ENCODE results near the gene MYO3B. TPM values are rescaled to one million over a fixed set of nuclear protein-coding genes. Genes with fewer than 3 reads are reported as not detected.

MYO3B gene
- total RNA-seq, 4 donors from 2014 or later: 0.09 to 9.1 TPM; not detected in 2

DNA sequence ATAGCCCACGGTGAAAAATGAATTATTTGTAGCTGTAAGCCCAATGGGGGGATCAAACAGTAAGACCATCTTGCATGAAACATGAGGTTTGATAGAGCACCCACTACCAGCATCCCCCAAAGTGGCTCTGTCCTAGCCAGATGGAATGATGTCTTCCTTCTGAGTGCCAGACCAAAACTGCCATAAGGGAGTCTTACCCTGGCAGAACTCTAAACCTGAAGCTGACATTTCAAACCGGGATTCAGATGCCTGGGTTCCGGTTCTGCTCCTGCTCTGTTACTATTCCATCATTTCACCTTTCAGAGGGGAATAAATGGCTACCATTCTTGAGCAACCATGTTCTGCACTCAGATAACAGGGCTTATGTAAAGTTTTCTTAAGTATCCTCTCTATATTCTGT, 67.4 kb downstream of the MYO3B start:
- intact Hi-C loops (cut with DNase I; ENCODE audit: low total_unique reads): no loop called here
- H3K4me1 ChIP-seq: no peaks in the 10 kb centered on the region
- H3K27ac ChIP-seq: no peak overlapping the region
- DNase-seq: no peak
- no peak overlapping the region for H3K4me3 ChIP-seq
- TF ChIP-seq, protein P1, sequence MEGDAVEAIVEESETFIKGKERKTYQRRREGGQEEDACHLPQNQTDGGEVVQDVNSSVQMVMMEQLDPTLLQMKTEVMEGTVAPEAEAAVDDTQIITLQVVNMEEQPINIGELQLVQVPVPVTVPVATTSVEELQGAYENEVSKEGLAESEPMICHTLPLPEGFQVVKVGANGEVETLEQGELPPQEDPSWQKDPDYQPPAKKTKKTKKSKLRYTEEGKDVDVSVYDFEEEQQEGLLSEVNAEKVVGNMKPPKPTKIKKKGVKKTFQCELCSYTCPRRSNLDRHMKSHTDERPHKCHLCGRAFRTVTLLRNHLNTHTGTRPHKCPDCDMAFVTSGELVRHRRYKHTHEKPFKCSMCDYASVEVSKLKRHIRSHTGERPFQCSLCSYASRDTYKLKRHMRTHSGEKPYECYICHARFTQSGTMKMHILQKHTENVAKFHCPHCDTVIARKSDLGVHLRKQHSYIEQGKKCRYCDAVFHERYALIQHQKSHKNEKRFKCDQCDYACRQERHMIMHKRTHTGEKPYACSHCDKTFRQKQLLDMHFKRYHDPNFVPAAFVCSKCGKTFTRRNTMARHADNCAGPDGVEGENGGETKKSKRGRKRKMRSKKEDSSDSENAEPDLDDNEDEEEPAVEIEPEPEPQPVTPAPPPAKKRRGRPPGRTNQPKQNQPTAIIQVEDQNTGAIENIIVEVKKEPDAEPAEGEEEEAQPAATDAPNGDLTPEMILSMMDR (IDR thresholded peaks at IDR 0.05): no peak
- no peak for TF ChIP-seq POLR2A (IDR thresholded peaks at IDR 0.05)
- H3K36me3 ChIP-seq: no peaks in the 10 kb centered on the region
- H3K27me3 ChIP-seq: no peaks in the 10 kb centered on the region
- no peaks in the 10 kb centered on the region for H3K9me3 ChIP-seq

DNA sequence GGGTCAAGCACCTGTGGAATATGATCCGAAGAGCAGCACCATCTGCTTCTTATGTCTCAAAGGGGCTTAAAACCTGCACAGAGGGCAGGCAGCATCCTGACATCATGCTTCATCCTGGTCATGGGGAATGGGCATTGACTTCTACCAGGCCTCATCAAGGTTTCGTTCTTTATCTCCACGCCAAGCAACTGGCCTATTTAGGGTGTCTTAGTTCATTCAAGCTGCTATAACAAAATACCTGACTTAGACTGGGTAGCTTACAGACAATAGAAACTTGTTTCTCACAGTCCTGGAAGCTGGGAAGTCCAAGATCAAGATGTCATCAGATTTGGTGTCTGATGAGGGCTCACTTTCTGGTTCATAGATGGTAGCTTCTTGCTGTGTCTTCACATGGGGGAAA, 69.4 kb downstream of the MYO3B start:
- Histone ChIP-seq H3K27me3 (no peaks in the 10 kb centered on the region), H3K9me3 (no peaks in the 10 kb centered on the region), H3K36me3 (no peaks in the 10 kb centered on the region), H3K4me1 (no peaks in the 10 kb centered on the region), H3K27ac (no peak overlapping the region), H3K4me3 (no peak overlapping the region)
- intact Hi-C loops (cut with DNase I; ENCODE audit: low total_unique reads): no loop called here
- no peak for DNase-seq
- TF ChIP-seq POLR2A (IDR thresholded peaks at IDR 0.05): no peak
- TF ChIP-seq, protein P1 (IDR thresholded peaks at IDR 0.05): no peak

DNA sequence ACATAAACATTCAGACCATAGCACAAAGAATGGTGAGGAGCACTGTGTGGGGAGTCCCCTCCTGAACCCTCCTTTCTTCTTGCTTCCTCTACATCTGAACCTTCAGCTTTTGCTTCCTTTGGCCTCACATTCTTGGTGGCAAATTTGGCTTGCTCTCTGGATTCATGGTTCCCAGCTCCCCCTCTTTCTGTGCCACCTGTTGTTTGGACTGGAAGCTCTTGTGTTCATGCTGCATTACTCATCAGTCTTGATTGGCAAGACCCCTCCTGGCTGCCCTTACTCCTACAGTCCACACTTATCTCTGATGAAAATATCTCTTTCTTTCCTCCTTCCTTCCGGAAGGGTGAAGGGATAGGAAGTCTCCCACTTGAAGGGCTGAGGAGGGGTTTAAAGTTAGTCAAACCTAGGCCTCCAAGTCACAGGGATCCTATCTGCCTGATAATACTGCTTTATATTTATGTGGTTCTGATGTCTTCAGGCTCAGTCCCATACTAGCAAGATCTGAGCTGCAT, 70.0 kb downstream of the MYO3B start:
- DNase-seq: no peak
- H3K27ac ChIP-seq: no peak overlapping the region
- no peaks in the 10 kb centered on the region for H3K9me3 ChIP-seq
- H3K4me3 ChIP-seq: no peak overlapping the region
- no peaks in the 10 kb centered on the region for H3K4me1 ChIP-seq
- no peak for TF ChIP-seq POLR2A (IDR thresholded peaks at IDR 0.05)
- TF ChIP-seq, protein P1 (IDR thresholded peaks at IDR 0.05): no peak
- intact Hi-C loops (cut with DNase I; ENCODE audit: low total_unique reads): no loop called here
- no peaks in the 10 kb centered on the region for H3K36me3 ChIP-seq
- H3K27me3 ChIP-seq: no peaks in the 10 kb centered on the region

DNA sequence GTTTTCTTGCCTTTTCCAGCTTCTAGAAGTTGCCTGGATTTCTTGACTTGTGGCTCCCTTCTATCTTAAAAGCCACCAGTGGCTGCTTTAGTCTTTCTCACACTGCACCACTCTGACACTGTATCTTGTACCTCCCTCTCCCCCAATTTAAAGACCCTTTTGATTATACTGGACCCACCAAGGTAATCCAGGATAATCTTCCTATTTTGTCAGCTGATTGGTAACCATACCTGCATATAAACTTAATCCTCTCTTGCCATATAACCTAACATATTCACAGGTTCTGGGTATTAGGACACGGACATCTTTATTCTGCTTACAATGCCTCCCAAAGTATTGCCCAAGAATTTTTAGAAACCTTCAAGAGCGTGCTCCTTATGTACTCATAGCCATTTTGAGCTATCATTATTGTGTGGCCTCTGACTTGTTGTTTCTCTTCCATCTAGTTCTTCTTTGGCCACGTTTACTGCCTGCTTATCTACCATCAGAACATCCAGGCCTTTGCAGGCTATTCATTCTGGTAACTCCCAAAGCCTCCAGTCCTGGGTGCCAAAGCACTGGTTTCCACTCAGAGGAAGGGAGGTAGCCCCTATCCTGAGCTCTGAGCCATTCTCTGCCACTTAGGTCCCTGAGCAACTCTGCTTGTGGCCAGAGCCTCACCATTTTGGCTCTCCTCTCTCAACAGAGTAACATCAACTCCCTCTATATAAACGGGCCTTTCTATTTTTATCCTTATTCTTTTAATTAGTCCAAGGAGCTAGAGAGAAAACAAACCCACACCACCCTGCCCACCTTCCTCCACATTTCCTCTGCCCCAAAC, 70.8 kb downstream of the MYO3B start:
- intact Hi-C loops (cut with DNase I; ENCODE audit: low total_unique reads): no loop called here

DNA sequence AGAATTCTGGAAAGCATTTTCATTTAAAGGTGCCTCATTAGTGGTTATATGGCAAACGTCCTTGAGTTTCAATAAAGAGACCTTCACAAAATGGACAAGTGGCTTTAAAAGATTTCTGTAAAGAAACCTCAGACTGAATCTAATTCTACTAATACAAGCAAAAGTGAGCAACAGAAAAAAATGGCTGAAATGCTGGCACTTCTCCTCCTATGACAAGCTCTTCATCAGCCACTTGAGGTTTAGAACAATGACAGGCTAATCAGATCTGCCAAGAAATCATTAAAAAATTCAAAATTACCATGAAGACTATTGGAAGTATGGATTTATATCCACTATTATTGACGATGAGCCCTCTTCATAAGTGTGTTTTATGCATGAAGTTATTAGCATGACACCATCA, 71.8 kb downstream of the MYO3B start:
- Histone ChIP-seq H3K27ac (no peak overlapping the region), H3K36me3 (no peaks in the 10 kb centered on the region), H3K4me3 (no peak overlapping the region), H3K27me3 (no peaks in the 10 kb centered on the region), H3K9me3 (no peaks in the 10 kb centered on the region), H3K4me1 (no peaks in the 10 kb centered on the region)
- no peak for DNase-seq
- intact Hi-C loops (cut with DNase I; ENCODE audit: low total_unique reads): no loop called here
- TF ChIP-seq, protein P1 (IDR thresholded peaks at IDR 0.05): no peak
- no peak for TF ChIP-seq POLR2A (IDR thresholded peaks at IDR 0.05)

More for the DNA sequence above, 70.8 kb downstream of the MYO3B start:
- Histone ChIP-seq H3K9me3 (no peaks in the 10 kb centered on the region), H3K27ac (no peak overlapping the region), H3K4me1 (no peaks in the 10 kb centered on the region), H3K36me3 (no peaks in the 10 kb centered on the region), H3K27me3 (no peaks in the 10 kb centered on the region), H3K4me3 (no peak overlapping the region)
- no peak for DNase-seq
- TF ChIP-seq POLR2A (IDR thresholded peaks at IDR 0.05): no peak
- TF ChIP-seq, protein P1 (IDR thresholded peaks at IDR 0.05): no peak

Data from uterus (tissue), 4 donors.